ENCODE measurements around the gene TMPRSS7. TPM values are rescaled to one million over a fixed set of nuclear protein-coding genes. Genes with fewer than 3 reads are reported as not detected.
"Not testable (repeated sequence)": the region's sequence is repeated elsewhere in the genome, so short reads cannot be mapped to it uniquely, and the experiment has no call there.

The TMPRSS7 gene
- total RNA-seq, 1 donor from 2014 or later: under 0.01 TPM

DNA sequence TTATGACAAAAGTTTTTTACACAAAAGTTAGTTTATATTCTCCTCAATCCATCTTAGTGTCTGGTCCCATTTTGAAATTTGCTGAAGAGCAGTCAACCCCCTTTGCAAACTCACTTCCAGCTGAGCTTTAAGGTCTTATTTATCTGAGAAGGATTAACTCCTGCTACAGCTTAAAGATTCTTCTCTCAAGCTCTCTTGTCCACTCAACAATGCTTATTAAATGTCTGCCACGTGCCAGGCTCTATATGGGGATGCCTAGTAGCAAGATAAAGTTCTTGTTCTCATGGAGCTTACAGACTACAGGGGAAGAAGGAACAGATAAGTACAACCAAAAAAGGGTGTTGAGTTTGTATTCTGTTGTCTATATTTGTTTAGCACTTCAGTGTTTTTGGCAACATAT is 18.7 kb downstream of the TMPRSS7 start:
- no peaks in the 10 kb centered on the region for H3K36me3 ChIP-seq (ENCODE audit: control insufficient read depth, insufficient read depth, low read length)
- FAIRE-seq: no peak
- no peak overlapping the region for H3K4me3 ChIP-seq (ENCODE audit: low read depth, low read length)
- no peak for DNase-seq (ENCODE audit: low read depth)
- TF ChIP-seq, protein P1, sequence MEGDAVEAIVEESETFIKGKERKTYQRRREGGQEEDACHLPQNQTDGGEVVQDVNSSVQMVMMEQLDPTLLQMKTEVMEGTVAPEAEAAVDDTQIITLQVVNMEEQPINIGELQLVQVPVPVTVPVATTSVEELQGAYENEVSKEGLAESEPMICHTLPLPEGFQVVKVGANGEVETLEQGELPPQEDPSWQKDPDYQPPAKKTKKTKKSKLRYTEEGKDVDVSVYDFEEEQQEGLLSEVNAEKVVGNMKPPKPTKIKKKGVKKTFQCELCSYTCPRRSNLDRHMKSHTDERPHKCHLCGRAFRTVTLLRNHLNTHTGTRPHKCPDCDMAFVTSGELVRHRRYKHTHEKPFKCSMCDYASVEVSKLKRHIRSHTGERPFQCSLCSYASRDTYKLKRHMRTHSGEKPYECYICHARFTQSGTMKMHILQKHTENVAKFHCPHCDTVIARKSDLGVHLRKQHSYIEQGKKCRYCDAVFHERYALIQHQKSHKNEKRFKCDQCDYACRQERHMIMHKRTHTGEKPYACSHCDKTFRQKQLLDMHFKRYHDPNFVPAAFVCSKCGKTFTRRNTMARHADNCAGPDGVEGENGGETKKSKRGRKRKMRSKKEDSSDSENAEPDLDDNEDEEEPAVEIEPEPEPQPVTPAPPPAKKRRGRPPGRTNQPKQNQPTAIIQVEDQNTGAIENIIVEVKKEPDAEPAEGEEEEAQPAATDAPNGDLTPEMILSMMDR (IDR thresholded peaks at IDR 0.05; ENCODE audit: insufficient read depth, low read length, severe bottlenecking): no peak
- H3K27me3 ChIP-seq (ENCODE audit: control insufficient read depth, insufficient read depth, low read length): no peaks in the 10 kb centered on the region

DNA sequence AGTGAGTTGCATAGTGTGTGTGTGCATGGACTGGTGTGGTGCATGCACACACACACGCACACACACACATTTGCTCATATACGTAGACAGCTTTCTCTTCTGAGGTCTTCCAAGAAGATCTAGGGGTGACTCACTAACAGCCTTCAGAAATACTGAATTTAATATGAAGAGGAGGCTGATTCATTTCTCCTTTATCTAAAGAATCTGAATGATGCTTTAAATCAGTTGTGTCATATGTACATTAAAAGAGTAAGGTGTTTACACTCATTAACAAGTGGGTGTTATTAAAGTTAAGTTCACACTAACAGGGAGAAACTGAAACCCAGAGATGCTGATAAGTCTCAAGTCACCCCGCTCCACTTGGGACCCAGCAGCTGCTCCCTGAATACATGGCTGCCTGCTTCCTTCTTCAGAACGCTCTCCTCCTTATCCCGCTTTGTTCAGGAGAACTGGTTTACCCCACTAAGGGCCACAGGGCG is 22.0 kb downstream of the TMPRSS7 start:
- TF ChIP-seq, protein P1 (IDR thresholded peaks at IDR 0.05; ENCODE audit: insufficient read depth, low read length, severe bottlenecking): no peak
- FAIRE-seq (no peak), DNase-seq (ENCODE audit: low read depth) (peak; percentile 92)
- H3K27me3 ChIP-seq (ENCODE audit: control insufficient read depth, insufficient read depth, low read length): no peaks in the 10 kb centered on the region
- H3K4me3 ChIP-seq (ENCODE audit: low read depth, low read length): no peak overlapping the region
- no peaks in the 10 kb centered on the region for H3K36me3 ChIP-seq (ENCODE audit: control insufficient read depth, insufficient read depth, low read length)

DNA sequence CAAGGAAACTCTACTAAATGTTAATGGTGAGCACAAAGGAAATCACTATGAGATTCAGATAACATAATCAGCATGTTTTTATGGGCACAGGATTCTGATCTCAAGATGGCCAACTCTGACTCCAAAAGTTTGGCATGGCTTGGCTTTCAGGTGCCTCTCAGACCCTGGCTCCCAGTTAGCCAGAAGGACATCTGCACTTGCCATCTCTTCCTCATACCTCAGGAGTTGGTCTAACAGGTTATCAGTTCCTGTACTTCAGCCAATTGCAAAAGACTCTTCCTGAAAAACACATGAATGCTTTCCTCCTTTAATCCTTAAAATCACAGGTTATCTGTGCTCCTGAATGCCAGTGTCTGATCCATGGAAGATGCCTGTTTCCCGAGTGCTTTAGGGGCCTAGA is 25.0 kb downstream of the TMPRSS7 start:
- Histone ChIP-seq H3K4me3 (ENCODE audit: low read depth, low read length) (no peak overlapping the region), H3K27me3 (ENCODE audit: control insufficient read depth, insufficient read depth, low read length) (no peaks in the 10 kb centered on the region), H3K36me3 (ENCODE audit: control insufficient read depth, insufficient read depth, low read length) (no peaks in the 10 kb centered on the region)
- DNase-seq (ENCODE audit: low read depth): no peak
- FAIRE-seq: no peak
- TF ChIP-seq, protein P1 (IDR thresholded peaks at IDR 0.05; ENCODE audit: insufficient read depth, low read length, severe bottlenecking): no peak

DNA sequence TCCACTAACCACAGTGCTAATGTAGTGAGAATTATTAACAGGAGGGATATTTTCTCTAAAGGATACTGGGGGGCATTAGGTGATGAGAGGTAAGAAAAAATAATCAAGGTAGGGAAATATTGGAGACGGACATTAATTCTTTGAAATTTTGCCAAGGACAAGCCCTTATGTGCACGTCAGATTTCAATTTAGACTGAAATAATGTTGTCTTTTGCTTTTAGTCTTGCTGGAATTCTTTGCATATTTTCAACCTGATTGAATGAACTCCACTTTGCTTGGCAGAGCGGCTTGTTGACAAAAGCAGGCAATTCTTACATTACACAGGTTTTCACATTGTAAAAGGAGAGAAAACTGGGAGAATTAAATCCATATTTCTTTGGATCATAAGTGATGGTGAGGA is 26.6 kb downstream of the TMPRSS7 start:
- TF ChIP-seq, protein P1 (IDR thresholded peaks at IDR 0.05; ENCODE audit: insufficient read depth, low read length, severe bottlenecking): no peak
- FAIRE-seq: no peak
- no peak for DNase-seq (ENCODE audit: low read depth)

DNA sequence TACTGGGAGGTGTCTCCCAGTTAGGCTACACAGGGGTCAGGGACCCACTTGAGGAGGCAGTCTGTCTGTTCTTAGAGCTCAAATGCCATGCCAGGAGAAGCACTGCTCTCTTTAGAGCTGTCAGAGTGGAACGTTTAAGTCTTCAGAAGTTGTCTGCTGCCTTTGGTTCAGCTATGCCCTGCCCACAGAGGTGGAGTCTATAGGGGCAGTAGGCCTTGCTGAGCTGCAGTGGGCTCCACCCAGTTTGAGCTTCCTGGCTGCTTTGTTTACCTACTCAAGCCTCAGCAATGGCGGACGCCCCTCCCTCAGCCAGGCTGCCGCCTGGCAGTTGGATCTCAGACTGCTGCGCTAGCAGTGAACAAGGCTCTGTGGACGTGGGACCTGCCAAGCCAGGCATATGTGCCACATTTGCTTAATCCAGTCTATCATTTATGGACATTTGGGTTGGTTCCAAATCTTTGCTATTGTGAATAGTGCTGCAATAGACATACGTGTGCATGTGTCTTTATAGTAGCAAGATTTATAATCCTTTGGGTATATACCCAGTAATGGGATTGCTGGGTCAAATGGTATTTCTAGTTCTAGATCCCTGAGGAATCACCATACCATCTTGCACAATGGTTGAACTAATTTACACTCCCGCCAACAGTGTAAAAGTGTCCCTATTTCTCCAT is 38.0 kb downstream of the TMPRSS7 start:
- not testable (repeated sequence) for FAIRE-seq

More for the DNA sequence above, 26.6 kb downstream of the TMPRSS7 start:
- Histone ChIP-seq H3K4me3 (ENCODE audit: low read depth, low read length) (no peak overlapping the region), H3K36me3 (ENCODE audit: control insufficient read depth, insufficient read depth, low read length) (no peaks in the 10 kb centered on the region), H3K27me3 (ENCODE audit: control insufficient read depth, insufficient read depth, low read length) (no peaks in the 10 kb centered on the region)

DNA sequence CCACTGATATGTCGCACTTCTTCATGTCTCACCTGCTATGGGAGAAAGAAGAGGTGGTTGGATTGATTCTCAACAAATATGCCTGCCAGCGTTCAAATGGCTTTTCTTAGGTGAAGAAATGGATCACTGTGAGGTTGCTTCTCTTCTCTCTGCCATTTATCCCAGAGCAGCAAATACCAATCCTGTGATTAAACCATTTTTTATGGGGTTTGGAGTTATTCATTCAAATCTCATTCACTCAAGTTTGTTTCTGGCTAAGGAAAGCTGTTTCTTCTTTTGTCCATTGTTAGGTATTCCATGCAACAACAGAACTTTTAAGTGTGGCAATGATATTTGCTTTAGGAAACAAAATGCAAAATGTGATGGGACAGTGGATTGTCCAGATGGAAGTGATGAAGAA is 39.5 kb downstream of the TMPRSS7 start:
- H3K27me3 ChIP-seq (ENCODE audit: control insufficient read depth, insufficient read depth, low read length): no peaks in the 10 kb centered on the region
- no peak overlapping the region for H3K4me3 ChIP-seq (ENCODE audit: low read depth, low read length)
- no peaks in the 10 kb centered on the region for H3K36me3 ChIP-seq (ENCODE audit: control insufficient read depth, insufficient read depth, low read length)
- TF ChIP-seq, protein P1 (IDR thresholded peaks at IDR 0.05; ENCODE audit: insufficient read depth, low read length, severe bottlenecking): no peak
- FAIRE-seq: no peak
- peak; percentile 76 for DNase-seq (ENCODE audit: low read depth)

More for the DNA sequence above, 38.0 kb downstream of the TMPRSS7 start:
- not testable (repeated sequence) for H3K4me3 ChIP-seq (ENCODE audit: low read depth, low read length); H3K36me3 ChIP-seq (ENCODE audit: control insufficient read depth, insufficient read depth, low read length); H3K27me3 ChIP-seq (ENCODE audit: control insufficient read depth, insufficient read depth, low read length); DNase-seq (ENCODE audit: low read depth)

All from bronchial epithelial cell (primary cell).